ENCODE results near the gene RASSF7.
A peak's percentile ranks its signal among the peaks of the same experiment; 100 is the strongest.
"Not testable (repeated sequence)": the region's sequence is repeated elsewhere in the genome, so short reads cannot be mapped to it uniquely, and the experiment has no call there.

Gene RASSF7

DNA sequence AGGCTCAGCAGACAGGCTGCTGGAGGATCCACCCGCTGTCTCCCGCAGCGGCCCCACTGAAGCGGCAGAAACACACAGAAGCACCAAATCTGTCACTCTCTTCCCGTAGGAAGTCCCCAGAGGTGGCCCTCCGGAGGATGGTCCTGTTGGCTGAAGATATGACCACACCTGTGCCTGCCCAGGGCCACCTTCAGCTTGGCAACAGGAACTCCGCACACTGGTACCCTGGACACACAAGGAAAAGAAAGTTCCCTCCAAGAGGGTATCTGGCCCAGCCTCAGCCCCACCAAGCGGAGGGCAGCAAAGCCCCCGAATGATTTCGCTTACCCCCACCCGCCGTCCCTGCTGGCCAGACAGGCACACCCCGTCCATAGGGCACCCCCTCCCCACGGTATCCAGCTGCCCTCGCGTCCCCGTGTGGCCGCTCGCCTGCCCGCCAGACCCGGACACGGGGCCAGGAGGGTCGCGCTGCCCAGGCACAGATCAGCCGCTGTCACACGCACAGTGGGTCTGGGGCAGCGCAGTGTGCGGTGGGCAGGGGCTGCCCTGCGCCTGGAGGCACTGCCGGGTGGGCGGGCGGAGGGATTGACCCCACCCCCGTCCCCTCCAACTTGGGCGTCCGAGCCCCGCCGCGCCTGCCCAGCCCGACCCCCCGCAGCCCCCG is 7.0 kb downstream of the RASSF7 start:
- no peak for DNase-seq

DNA sequence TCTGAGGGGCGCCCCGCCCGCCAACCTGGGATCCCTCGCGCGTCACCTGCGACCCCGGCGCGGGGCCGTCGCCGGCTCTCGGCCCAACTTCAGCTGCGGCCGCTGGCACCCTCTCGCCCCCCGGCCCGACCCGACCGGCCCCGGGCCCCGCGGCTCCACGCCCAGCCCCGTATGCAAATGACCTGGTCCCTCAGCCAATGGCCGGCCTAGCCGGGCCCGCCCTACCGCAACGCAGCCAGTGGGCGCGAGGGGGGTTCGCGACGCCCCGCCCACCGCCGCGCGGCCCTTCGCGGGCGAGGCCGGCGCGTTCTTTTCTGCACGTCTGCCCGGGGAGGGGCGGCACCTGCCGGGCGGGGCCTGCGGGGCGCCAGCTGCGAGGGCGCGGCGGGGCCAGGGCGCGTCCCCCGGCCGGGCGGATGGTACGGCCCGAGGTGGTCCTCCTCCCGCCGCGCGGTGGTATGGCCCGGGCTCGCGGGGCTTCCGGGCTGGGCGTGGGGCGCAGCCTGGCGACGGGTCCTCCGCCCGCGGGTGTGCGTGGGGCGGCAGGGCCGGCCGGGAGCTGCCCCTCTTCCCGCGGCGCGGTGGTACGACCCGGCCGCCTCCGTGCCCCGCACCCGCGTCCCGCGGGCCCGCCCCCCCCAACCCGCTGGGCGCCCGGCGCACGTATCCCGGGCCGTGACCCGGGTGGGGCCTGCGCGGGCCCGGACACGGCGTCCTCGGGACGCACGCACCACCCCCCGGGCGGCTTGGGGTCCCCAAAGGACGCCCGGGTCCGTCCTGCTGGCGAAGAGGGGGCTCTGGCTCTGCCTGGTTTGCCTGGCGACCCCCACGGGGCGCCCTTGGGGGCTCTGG is 7.8 kb downstream of the RASSF7 start:
- peak; percentile 60 to 69 for DNase-seq

DNA sequence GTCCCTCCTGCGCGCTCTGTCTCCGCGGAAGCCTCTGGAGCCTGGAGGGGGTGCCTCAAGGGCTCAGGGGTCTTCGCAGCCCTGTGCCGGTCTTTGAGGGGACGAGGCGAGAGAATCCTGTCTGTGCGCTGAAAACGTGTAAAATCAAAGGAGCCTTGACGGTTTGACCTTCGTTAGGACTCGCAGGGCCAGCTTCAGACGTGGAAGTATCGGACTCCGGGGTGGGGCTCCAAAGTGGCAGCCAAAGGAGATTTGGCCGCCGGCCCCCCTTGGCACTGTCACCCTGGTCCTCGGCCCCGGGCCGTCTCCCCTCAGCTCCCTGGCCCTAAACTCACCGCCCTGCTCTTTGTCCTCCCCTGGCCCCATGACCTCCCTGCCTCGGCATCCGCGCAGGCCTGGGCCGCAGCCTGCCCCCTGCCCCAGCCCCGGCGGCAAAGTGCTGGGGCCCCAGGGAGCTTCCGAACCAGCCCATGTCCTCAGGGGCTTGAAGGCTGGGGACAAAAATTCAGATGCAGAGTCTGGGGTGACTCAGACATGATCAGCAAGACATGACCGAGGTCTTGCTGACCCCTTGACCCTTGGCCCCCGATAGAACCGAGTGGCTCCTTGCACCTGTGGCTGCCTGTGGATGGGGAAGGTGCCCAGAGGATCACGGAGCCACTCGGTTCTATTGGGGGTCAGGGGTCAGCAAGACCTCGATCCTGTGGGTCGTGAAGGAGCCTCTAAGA is 8.6 kb downstream of the RASSF7 start:
- no peak for DNase-seq

DNA sequence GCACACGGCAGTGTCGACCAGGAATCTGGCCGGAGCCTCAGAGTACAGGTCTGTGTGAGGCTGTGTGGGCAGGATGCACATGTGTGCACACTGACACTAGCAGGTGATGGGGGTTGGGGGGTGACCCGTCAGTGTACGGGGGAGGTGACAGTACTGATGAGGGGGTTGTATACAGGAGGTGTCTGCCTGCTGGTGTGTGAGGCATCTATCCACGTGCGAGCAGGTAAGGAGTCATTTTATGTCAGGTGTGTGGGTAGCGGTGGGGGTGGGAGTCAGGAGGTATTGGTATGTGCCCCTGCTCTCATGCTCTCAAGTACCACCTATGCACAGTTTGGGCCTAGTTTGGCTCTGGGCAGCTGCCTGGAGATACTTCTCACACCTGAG is 11.0 kb downstream of the RASSF7 start:
- DNase-seq: no peak

DNA sequence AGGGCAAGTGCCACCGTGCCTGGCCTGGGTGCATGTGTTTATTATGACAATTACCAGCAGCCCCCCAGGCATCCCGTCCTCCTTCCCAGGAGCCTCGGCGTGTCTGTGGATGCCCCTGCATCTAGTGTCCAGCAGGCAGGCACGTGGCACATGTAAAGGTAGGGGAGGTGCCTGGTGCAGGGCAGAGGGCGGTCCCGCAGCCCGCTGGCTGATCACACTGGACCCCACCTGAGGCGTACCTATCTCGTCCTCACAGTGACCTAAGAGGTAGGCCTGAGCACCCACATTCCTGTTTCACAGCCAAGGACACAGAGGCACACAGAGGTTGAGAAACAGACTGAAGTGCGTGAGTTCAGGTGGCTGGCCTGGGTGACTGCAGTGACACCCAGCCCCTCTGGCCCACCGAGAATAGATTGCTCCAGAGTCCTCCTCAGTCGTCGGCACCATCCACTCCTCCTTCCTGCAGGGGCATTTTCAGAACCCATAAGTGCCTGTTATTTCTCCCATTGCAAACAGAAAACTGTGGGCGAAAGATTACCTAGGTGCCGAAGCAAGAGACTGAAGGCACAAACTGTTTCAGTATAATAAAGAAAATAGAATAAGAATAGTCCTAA is 12.5 kb downstream of the RASSF7 start:
- no peak for DNase-seq

DNA sequence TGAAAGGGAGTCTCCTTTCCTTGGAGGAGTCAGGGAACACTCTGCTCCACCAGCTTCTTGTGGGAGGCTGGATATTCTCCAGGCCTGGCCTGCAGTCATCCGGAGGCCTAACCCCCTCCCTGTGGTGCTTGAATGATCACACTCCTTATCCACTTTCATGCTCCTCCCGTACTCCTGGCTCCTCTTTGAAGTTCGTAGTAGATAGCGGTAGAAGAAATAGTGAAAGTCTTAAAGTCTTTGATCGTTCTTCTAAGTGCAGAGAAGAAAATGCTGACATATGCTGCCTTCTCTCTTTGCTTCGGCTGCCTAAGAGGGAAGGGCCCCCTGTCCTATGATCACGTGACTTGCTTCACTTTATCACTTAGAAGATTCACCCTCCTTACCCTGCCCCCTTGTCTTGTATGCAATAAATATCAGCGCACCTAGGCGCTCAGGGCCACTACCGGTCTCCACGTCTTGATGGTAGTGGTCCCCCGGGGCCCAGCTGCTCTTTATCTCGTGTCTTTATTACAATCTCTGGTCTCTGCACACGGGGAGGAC is 13.3 kb downstream of the RASSF7 start:
- not testable (repeated sequence) for DNase-seq

DNA sequence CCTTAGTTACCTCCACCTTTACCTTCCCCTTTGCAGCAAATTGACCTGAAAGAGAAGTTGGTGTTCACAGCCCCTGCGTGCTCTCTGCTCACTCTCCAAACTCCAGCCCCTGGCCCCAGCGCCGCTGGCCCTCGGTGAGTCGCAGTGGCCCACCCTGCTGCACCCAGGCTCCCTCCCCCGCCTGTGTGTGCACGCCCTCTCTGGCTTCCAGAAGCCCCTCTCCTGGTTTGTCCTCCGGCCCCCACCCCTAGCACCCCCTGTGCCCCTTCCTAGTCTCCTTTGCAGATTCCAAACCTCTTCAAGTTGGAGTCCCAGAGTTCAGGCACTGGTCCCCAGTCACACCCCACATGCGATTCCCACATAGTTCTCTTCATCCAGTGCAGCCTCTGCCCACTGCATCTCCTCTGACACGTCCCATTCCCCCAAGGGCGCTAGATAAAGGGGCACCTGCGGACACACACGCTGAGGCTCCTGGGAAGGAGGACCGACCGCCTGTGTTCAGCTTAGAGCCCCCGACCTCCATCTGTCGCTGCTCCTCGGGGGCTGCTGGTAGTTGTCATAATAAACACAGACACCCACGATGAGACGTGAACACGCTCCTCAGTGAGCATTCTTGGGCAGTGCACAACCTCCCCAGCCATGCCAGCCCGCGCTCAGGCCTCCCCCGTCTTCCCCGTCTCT is 14.0 kb downstream of the RASSF7 start:
- no peak for DNase-seq

DNA sequence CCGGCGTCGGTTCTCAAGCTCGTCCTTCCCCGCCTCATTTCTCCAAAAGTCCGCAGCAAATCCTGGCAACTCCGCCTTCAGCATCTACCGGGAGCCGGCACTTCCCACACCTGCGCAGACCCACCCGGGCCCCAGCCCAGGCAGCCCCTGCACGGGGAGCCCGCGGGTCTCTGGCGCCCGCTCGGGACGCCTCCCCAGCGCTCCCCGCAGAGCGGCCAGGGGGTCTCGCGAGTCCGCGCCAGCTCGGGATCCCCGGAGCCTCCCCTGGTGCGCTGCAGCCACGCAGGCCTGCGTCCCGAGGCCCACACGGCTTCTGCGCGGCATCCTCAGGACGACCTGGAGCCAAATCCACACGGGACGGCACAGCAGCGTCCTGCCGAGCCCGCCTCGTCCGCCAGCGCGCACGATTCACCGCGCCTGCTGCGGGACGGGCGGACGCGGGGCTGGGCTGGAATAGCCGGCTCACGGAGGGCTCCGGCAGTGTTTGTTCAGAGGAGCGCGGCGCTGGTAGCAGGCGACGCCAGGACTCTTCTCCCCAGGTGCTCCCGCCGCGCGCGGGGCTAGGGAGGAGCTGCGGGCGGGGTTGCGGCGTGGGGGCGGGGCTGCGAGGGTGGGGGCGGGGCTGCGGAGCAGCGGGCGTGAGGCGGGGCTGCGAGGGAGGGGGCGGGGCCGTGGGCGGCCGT is 14.7 kb downstream of the RASSF7 start:
- no peak for DNase-seq

DNA sequence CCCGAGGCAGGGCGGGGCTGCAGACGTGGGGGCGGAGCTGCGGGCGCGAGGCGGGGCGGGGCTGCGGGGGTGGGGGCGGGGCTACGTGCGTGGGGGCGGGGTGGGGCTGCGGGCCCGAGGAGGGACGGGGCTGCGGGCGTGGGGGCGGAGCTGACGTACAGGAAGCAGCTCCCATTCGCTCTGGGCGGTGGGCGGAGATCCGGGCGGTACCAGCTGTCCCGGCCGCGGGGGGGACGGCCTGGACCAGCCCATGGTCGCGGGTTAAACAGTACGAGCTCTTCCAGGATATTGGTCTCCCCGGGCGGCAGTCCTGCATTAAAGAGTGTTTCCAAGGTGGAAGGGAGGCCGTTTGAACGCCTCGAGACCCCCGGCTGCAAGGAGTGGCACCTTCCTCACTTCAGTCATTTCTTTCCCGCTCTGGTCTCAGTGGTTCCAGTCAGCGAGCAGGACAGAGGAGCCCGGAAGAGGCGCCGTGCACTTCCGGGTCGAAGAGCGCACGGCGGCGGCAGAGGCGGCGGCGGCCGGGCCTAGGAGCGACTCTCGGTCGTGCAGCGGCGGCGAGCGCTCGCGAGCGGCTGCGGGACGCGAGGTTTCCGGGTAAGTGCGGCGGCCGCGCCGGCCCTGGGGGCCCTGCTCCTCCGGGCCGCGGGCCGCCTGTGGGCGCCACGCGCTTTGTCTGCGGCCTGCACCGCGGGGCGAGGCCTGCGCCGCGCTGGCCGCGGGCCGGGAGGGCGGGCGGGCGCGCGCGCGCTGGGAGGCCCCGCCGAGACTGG is 15.4 kb downstream of the RASSF7 start, which contains the start of gene PHRF1:
PHRF1 (plus strand) TSS at position 475 of the 773 bp plus-strand sequence. CDS start 5,043 bp downstream, outside the sequence.
- peak; percentile 93 to 96 for DNase-seq

DNA sequence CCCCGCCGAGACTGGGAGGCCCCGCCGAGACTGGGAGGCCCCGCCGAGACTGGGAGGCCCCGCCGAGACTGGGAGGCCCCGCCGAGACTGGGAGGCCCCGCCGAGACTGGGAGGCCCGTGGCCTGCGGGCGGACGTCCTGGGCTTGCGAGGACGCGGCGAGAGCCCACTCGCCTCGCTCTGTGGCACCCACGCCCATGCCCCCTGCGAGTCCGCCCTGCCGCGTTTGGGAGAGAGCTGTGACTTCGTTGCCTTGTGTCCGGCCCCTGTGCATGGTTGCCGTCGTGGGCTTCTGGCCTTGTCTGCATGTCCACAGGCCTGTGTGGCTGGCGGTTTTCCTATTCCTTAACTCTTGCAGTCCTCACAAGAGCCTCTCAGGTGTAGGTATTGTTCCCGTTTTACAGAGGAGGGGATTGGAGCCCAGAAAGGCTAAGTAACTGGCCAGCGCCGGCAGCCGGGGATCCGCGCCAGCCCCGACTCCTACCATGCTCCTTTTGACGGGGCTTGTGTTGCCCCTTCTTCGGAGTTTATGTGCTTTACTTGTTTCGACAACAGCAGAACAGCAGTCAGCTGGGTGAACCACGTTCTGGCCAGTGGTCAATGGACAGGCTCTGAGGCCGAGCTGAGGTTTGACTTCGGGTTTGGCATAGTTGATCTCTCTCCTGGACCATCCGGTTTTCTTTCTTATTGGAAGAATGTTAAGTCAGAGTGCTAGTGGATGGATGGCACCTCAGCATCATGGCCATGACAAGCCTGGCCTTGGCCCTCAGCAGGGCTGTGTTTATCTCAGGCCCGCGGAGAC is 16.2 kb downstream of the RASSF7 start:
- DNase-seq: no peak

DNA sequence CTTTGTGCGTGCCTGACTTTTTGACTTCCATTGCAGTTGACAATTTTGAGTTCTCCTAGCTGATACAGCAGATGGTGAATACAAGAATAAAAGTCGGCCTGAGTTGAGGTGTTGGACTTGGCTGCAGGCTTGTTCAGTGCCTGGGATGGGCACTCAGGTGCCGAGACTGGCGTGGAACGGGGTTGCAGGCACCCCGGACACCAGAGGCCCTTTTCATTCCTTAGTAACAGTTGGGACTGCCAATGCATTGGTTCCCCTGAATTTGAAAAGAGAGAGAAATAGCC is 16.8 kb downstream of the RASSF7 start:
- no peak for DNase-seq

DNA sequence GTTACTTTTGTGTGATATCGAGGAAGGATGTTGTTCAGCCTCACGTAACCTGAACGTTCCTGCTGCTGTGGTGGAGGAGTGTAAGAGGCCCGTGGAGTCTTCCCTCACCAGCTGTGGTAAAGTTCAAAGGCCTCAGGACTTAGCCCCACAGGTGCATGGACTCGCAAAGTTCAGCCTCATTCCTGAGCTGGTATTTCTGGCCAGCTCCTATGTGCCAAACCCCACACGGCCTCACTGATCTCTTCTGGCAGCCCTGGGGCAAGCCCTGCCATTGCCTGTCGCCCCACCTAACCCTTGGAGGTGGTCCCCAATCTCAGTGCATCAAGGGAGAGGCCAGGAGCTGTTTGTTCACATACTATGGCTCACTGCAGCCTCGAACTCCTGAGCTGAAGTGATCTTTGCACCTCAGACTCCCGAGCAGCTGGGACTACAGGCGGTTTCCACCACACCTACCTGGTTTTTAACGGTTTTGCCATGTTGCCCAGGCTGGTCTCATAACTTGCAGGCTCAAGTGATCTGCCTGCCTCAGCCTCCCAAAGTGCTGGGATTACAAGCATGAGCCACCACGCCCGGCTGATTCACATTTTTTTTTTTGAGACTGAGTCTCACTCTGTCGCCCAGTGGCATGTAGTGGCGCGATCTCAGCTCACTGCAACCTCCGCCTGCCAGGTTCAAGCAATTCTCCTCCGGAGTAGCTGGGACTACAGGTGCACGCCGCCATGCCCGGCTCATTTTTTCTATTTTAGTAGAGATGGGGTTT is 17.7 kb downstream of the RASSF7 start:
- no peak for DNase-seq

DNA sequence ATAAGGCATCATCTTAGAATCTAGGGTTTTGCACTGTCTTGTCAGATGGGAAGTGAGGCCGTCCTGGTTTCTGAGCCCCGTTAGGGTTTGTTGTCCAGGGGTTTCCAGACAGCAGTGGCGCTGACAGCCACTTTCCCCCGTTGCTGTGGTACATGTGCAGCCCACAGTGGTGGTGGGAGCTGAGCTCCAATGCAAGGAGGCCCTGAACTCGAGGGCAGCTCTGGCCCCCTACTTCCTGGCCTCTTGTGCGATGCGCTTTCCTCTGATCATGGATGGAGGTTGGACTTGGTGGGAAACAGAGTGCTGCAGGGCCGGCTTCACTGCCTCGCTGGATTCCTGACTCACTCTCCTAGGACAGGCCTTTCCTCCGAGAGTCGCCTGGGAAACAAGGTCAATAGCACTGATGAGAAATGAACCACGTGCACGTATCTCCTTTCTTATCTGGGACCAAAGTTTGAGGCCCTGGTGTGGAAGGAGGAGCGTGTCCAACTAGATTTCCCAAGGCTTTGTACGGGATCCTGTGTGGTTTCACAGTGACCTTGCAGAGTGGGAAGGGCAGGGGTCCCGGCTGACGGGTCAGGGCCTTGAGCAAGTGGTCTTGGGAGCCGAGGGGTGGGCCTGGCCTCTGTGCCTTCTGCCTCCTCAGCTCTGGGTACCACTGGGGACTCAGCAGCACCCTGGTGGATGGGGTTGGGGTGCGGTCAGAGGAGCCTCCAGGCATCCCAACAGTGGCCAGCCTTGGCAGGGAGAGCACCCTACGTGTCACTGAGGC is 19.2 kb downstream of the RASSF7 start:
- no peak for DNase-seq

DNA sequence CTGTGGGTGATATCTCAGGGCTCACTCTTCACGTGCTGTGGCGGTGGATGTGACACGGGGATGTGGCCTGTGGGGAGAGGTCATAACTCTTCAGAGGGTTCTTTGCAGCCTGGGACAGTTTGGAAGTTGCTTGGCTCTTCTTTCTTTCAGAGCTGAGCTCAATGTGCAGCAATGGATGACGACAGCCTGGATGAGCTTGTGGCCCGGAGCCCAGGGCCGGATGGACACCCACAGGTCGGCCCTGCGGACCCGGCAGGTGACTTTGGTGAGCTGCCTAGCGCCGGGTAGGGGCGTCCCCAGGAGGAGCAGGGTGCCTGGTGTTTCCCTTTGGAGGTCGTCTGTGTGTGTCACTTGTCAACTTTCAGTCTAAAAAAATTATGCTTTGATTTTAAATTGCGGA is 20.6 kb downstream of the RASSF7 start:
- DNase-seq: no peak

DNA sequence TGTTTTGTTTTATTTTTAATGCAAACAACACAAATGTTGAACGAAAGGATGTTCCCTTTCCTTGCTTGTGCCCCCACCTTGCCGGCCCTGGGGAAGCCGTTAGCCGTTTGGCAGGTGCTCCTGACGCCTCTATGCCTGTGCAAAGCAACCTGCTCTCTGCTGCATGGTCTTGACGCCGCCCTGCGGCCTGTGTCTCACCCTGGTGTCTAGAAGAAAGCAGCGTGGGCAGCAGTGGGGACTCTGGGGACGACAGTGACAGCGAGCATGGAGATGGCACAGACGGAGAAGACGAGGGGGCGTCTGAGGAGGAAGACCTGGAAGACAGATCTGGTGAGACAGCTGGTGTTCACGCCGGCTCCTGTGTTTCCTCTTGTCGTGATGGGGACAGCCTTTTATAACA is 21.0 kb downstream of the RASSF7 start:
- DNase-seq: no peak

DNA sequence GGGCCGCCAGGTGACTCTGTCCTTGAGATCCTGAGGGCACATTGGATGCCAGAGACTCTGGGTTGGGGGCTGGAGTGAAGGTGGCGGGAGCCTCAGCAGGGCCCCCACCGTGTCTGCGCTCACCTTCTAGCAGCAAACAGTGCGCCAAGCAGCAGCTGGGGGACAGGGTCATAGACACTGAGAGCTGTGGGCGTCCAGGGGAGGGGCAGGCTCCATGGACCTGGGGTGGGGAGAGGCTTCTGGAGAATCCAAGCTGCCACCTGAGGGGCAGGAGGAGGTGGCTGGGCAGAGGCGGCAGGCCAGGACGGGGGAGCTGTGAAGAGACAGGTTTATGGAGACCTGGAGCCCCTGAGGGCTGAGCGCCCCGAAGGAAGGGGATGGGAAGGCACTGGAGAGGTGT is 23.5 kb downstream of the RASSF7 start:
- no peak for DNase-seq

DNA sequence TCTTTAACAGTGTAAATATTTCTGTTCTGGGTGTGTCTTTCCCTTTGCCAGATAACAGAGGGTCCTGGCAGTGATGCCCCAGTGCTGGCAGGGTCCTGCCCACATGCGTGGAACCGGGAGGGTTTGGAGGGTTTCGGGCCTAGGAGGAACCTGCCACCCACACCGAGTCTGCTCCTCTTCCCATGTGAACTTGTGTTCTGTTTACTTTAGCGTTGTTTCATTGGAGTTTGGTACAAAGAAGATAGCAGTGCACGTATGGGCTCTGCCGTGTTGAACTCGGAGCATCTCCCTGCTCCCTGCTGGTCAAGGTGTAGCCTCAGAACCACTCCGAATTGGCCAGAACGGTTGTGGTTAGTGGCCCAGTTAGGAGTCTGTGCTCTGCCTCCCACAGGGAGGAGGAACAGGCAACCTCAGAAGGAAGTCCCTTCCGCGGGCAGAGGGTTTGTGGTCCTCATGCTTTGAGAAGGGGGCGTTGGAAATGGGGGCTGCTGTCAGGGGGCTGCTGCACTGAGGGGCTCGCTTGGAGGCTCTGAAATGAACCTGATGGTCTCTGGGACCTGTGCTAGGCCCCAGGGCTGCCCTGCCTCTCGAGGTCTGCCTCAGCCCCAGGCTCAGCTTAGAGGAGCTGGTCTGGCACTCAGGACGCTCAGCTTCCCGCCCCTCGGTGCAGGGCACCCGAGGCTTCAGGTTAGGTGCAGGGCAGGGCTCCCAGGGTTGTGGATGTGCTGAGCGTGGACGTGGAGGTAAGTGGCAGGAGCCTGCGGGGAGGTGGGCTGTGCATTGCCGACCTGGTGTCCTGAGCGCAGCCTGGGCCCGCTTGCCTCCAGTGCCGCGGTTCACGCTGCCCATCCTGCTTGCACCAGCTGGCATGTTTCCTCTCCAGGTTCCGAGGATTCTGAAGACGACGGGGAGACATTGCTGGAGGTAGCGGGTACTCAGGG is 25.9 kb downstream of the RASSF7 start:
- DNase-seq: no peak

DNA sequence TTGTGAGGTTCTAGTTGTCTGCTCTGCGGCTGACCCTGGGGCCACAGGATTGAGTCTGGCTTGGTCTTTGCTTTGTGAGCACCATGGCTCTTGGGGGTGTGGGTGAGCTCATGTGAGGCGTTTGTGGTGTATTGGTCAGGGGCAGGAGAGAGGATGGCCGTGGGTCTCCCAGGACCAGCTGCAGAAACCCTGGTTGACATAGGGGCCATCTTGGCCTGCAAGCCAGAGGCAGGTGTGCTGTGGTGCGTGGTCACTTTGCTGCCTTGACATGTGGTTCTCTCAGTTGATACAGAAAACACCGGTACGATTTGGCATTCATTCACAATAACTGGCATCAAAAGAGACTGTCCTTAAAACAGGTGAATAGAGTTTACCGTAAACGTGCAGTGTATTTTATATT is 26.8 kb downstream of the RASSF7 start:
- no peak for DNase-seq

Measured in bone marrow (tissue), 2 donors.